ENCODE results near the gene ARHGEF10L.

Gene ARHGEF10L

DNA sequence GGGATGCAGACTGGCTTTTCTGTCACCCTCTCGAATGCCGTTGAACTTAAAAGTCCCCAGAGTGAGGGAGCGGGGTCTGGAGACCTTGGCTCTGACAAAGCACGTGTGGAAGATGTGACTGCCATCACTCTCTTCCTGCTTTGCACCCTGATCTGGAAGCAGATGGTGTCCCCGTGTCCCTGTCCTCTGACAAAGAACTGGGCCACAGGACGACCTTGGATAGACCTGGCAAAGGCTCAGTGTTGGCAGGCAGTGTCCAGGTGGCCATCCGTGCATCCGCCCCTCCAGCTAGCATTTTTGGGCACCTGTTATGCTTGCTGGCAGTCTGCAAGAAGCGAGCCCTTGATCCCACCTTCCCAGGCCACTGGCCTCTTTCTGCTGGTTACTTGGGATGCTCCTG is 27.4 kb downstream of the ARHGEF10L start:
- FAIRE-seq, result no peak
- no peak for DNase-seq (ENCODE audit: extremely low spot score, insufficient read length, low read depth)

DNA sequence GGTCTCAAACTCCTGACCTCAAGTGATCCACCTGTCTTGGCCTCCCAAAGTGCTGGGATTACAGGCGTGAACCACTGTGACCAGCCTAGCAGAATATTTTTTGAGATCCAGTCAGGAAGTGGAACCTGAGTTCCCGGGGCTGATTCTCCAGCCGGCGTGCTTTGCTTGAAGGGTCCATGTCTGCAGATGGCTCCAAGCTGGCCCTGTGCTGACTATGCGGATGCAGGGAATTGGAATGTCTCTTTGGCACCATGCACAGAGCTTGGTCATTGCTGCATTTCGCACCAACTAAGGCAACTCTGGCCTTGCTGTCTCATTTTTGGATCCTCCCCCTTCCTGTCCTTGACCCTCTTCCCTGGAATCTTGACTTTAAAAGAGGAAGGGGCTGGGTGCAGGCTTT is 28.1 kb downstream of the ARHGEF10L start:
- no peak for FAIRE-seq
- no peak for DNase-seq (ENCODE audit: extremely low spot score, insufficient read length, low read depth)

DNA sequence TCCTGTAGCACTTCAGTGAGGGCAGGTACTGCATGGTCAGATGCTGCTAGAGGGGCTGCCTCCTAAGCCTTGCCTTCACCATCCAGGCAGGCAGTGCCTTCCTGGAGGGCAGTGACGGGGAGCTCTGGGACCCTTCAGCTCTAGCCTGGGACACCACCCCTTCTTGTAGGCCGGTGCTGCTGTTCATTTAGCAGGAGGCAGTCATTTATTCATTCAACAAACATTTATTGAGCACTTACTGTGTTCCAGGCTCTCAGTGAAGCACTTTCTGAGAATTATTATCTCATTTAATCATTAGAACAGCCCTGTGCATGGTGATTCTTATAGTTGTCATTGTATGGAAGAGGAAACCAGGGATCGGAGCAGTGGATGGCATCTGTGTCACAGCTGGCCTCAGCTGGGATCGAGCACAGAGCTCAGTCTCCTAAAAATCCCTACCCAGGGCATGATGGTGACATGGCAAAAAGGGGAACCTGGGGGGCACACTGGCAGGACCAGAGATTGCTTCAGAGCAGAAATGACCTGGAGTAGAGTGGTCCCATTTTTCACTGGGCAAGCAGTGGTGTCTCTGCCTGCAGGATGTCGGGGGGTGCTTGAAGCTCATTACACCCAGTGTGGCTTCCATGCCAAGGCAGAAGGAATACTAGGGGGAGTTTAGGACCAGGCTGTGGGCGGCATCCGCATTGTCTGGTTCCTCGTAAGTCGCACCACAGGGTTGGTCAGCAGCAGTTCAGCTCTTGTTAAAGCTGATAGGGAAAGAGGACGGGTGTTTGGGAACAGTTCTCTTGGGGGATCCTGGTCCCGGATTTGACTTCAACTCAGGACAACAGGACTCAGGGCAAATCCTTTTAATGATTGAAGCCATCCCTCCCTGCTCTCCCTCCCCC is 28.8 kb downstream of the ARHGEF10L start:
- no peak for DNase-seq (ENCODE audit: extremely low spot score, insufficient read length, low read depth)
- FAIRE-seq, result no peak

DNA sequence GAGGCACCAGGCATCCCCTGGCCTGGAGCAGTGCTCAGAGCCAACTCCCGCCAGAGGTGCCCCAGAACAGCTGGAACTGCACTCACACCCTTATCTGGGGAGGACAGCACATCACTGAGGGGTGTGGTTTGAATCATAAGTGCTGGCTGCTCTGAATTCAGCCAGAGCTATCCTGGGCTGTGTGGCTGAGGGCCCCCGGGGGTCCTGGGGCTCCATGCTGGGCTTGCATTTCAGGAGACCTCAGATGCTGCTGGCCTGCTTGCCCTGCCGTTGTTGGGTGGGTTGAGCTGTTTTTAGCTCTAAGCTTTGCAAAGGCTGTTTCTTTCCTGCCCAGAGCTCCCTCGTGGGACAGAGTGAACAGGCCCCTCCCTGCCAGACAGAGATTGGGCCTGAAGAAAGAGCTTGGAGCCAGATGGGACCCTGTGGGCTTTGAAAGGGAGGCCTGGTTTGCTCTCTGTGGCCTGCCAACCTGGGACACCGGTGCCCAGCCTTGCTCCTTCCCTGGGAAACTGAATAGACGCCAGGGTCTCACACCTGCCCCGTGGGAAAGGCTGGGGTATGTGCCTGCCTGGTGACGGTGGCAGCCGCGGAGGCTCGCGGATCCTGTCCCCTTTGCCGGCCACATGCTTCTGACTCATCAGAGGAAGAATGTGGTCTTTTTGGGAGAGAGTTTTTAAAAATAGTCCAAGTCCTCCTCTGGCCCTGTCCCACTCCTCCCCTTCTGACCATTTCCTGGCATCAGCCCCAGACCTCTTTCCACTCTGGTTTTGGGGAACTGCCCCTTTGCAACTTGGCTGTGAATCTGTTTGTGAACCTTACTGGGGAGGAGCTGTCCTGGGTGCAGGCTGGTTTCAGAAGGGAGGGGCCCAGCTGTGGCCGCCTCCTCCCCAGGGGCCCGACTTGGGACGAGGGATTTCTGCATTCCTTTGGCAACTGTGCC is 30.0 kb downstream of the ARHGEF10L start:
- no peak for FAIRE-seq
- no peak for DNase-seq (ENCODE audit: extremely low spot score, insufficient read length, low read depth)

DNA sequence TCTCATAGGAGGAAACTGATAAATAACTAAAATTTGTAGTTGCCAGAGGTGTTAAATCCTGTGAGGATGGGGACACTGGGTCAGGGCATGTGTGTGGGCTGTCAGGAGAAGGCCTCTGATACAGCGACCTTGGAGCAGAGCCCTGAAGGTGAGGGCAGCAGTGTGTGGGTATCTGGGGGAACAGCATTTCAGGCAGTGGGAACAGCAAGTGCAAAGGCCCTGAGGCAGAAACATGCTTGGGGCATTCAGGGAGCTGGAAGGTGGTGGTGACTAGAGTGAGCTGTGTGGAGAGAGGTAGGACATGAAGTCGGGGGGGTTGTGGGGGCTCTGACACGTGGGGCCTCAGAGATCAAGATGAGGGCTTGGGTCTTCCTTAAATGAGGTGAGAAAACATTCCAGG is 30.7 kb downstream of the ARHGEF10L start:
- FAIRE-seq, result no peak

DNA sequence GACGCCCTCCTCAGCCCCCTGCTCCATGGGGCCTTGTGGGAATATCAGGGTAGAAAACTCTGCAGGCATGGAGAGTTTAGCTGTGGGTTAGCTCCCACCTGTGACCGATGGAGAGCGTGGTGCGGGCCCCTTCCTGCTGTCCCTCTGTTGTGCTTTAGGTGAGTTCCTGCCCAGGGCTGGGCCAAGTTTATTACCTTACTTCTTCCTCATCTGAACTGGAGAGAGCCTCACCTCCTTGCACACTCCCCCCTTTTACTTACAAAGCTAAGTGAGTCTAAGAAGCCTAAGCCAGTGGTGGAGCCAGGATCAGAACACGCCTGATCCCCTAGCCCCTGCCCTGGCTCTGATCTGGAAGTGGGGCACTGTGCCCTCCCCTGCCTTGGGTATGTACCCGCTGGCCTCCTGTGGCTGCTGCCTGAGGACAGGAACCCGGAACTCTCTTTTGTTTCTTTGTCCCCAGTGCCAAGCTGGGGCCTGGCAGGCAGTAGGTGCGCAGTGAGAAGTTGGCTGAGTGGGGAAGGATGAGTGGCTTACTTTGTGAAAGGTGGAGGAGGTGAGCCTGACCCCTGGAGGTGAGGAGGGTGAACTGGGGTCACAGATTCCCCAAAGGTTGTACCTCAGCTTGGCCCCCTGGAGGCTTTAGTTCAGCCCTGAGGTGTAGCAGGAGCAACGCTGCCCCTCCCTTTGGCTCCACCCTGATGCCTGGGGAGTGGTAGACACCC is 32.9 kb downstream of the ARHGEF10L start:
- FAIRE-seq (no peak), DNase-seq (ENCODE audit: extremely low spot score, insufficient read length, low read depth) (no peak)

More for the DNA sequence above, 30.7 kb downstream of the ARHGEF10L start:
- DNase-seq (ENCODE audit: extremely low spot score, insufficient read length, low read depth), result no peak

DNA sequence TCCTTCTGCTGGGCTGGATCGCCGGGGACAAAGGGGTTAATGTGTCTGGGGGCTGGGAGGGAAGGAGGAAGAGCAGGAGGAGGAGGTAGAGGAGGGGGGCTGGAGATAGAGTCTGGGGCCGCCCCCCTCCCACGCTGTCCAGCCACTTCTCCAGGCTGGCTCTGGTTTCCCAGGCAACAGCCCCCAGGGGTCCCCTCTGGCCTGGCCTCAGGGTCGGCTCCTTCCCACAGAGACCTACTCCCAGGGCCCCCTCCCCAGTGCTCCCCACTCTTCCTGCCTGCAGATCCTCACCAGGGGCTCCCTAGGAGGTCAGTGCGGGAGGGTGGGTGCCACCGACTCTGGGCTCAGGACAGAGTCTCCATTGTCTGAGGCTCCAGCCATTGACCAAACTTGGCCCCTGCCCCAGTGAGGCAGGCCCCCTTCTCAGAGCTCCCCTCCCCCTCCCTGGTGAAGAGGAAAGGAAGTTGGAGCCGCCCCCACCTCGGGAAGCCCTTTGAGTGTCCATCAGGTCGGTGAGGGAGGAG is 34.1 kb downstream of the ARHGEF10L start:
- no peak for DNase-seq (ENCODE audit: extremely low spot score, insufficient read length, low read depth)
- no peak for FAIRE-seq

DNA sequence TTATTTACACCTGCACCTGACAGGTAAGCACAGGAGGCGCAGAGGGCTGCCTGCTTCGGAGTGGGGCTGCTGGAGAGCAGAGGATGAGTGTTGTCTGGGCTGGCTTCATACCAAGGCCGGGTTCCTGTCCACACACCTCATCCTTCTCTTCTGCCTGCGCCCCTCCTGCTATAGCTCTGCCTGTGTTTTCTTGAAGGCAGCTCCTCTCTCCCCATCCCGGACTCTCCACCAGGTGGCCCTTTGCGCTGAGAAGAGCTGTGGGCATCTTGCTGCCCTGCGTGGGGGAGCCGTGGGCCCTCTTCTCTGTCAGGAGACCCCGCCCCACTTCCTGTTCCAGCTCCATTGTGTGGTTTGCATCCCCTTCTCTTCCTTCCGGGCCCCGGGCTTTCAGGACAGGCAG is 35.0 kb downstream of the ARHGEF10L start:
- DNase-seq (ENCODE audit: extremely low spot score, insufficient read length, low read depth), result no peak
- no peak for FAIRE-seq

DNA sequence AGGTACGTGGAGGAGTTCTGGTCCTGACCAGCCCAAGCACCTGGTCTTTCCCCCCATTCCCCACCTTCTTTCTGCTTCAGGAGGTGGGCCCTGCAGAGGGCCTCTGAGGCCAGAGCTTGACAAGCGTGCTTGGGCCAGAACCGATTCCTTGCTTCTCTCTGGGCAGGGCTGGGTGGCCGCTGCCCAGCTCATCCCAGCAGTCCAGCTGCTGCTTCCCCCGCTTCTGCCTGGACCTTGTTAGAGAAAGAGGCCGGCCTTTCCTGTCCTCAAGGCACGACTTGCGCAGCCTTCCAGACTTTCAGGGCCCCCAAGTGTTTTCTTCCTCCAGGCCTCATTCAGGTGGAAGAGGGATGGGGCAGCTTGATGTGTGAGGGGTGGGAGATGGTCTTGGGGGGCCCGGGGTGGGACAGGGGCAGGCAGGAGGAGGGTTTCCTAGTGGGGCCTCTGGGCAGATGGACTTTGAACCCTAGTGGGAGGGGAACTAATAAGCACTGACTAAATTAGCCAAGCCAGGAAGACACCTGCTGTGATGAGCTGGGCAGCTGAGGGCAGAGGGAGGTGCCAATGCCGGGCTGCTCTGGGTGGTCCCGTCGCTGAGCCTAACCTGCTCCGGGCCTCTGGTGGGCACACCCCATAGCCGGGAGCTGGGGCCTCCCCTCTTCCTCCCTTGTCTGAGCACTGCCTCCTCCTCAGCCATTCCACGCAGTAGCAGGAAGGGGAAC is 36.5 kb downstream of the ARHGEF10L start:
- DNase-seq (ENCODE audit: extremely low spot score, insufficient read length, low read depth), result no peak
- FAIRE-seq, result no peak

DNA sequence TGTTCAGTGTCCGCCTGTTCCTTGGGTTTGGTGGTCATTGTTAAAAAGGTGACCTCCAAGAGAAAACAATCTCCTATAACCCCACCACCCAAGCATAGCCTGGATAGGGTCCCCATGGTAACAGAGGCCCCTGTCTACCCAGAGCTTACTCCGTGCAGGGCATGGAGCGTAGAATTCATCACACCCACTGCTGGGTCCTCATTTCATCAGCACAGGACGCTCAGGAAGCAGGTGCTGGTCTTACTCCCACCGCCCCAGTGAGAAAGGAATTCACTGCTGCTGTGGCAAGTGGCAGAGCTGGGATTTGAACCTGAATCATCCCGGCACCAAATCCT is 37.0 kb downstream of the ARHGEF10L start:
- DNase-seq (ENCODE audit: extremely low spot score, insufficient read length, low read depth) (no peak), FAIRE-seq (no peak)

DNA sequence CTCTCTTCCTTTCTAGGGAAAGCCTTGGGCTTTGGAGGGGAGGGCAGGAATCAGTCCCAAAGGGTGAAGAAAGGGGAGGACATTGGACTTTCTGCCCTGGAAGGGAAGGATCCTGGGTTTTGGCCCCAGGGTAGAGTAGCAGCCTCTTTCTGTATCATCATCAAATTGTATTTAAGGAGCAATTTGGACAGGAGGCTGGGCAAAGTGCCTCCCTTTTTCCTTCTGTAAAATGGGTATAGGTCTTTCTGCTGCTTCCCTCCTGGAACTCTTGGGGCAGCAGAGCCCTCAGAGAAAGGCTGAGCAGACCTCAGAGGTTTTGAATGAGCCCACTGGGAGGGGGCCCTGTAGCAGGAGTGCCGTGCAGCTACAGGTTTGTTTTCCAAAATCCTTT is 38.4 kb downstream of the ARHGEF10L start:
- FAIRE-seq (no peak), DNase-seq (ENCODE audit: extremely low spot score, insufficient read length, low read depth) (no peak)

DNA sequence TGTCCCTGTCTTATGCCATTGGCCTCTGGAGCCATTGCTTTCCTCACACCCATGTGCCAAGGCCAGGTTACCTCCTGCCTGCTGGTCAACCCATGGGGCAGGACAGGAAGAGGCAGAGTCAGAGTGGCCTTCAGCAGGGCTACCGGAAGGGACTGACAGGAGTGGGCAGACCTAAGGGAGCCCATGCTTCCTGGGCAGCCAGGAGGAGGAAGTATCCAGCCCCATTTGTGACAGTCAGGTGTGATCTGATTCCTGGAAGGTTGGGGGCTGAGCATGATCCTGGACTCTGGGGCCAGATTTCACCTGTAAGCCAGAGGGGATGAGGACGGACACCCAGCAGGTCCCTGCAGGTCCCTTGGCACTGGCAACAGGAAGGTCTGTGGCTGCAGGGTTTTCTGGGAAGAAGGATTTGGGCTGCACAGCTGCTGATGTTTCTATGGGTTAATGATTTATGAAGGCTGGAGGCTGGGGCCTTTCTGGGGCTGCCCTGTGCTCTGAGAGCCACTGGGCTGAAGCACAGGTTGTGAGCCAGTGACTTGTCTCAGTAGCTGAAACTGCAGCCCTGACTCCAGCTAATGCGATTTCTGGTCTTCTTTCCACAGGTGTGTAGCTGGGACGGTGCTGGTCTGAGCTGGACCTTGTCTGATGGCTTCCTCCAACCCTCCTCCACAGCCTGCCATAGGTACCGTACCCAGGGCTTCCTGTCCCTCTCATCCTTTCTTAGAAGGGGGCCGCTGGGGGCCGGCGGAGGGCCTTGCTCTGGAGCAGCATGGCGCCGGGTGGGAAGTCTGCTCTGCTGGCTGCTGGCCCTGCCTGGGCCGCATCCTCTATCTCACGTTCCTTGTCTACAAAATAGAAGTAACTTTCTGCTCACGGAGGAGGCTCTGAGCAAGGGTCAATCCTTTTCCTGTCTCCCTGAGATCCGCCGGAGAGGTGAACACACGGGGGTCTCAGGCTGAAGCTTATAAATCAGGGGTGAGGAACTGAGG is 40.7 kb downstream of the ARHGEF10L start:
- FAIRE-seq, result no peak
- no peak for DNase-seq (ENCODE audit: extremely low spot score, insufficient read length, low read depth)

DNA sequence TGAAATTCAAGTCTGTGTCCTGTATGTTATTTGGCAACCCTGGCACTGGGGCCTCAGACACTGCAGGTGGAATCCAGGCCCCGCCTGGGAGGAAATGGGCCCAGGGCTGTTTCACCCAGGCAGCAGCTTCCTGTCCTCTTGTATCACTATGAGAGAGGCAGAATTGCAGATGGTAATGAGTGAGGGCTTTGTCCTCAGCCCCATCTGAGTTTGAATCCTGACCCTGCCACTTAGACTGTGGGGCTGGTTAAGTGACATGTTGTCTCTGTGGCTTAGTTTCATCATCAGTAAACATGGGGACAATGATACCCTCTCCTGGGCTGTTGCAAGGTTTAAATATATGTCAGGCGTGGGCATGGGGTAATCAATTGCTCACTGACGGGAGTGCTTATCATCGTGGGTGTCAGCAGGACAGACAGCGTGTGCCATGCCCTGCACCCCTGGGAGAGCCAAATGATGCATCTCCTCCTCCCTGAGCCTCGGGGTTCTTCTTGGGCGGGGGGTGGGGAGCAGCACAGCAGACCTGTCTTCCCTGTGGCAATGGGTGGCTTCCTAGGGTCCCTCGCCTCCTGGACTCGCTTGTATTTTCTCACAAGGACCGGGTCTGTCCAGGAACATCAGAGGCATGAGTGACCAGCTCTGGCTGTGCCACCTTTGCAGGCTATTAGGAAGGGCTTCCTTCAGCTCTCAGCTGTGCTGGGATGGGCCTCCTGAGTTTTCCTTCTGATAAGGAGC is 42.1 kb downstream of the ARHGEF10L start:
- peak; percentile 59 for FAIRE-seq

DNA sequence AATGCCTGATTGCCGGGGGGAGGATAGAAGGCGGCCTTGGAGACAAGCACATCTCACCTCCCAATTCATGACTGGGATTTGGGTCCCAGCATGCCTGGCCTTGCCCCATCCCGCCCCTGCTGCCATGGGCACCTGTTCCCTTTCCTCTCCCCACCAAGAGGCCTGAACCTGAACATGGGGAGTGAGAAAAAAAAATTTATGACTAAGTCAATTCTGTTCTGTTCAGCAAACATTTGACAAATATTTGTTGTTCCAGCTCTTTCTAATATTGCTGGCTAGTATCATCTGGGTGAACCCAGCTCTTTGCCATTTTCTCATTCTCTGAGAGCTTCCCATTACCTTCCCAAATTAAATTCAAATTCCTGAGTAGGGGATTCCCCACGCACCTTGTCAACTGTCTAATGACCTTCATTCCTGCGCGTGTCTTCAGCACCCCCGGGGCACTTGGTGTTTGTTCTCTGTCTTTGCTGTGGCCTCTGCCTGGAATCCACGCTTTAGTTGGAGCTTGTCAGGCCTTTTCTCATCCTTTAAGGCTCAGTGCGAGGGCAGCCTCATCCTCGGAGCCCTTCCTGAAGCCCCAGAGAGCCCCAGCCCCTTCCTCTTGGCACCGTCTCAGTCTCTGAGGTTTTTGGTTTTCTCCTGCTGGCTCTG is 42.8 kb downstream of the ARHGEF10L start:
- DNase-seq (ENCODE audit: extremely low spot score, insufficient read length, low read depth) (no peak), FAIRE-seq (no peak)

More for the DNA sequence above, 42.1 kb downstream of the ARHGEF10L start:
- peak; percentile 20 for DNase-seq (ENCODE audit: extremely low spot score, insufficient read length, low read depth)

DNA sequence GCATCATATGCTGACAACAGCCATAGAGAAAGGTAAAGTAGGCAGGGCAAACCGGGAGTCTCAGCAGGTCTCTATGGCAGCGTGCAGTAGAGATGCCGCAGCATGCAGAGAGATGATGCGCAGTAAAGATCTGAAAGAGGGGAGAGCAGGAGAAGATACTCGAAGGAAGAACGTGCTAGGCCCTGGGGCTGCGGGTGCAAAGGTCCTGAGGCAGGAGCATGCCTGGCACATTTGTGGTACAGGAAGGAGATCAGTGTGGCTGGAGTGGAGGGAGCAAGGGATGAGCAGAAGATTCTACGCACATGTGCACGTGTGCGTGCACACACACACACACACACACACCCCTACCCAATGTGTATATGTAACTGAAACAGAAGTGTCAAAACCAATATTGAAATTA is 45.0 kb downstream of the ARHGEF10L start:
- no peak for DNase-seq (ENCODE audit: extremely low spot score, insufficient read length, low read depth)
- no peak for FAIRE-seq

DNA sequence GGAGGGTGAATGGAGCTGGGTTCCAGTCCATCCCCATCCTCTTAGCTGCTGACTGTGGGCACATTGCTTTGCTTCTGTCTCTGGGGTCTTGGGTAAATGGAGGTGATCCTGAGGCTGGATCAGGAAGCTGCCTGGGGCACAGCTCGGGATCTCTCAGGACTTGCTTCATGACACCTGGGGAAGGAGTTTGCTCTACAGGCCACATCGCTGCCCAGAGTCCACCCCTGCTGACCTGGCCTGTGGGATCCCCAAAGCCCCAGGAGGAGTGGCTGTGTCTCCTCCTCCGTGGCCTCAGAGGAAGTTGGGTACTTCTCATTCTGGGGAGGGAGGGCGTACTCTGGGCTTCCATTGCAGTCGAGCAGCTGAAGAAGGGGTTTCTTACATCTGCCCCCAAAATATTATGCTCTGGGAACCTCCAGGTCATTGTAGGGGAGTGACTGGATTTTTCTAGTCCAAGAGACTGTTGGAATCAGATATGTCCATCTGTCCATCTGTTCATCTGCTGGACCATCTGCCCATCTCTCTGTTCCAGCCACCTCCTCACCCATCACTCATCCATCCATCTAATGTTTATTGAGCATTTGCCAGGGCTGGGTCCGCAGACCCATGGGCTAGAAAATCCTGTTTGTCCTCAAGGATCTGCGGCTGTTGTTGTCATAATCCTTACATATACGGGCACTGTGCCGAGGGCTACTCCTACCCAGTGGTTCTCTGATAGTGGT is 45.9 kb downstream of the ARHGEF10L start:
- FAIRE-seq (no peak), DNase-seq (ENCODE audit: extremely low spot score, insufficient read length, low read depth) (no peak)
